Retina (tissue), 1 donor: ENCODE data around the gene LRP1.
A peak's percentile ranks its signal among the peaks of the same experiment; 100 is the strongest.

Experiments
- DNase-seq: peaks from one replicate; pipeline ENCODE4 v3.0.0-alpha.2; 2016

LRP1 gene

GRCh38 chr12:57178213-57178612 is 49.9 kb downstream of the LRP1 start:
- DNase-seq = no peak

DNA sequence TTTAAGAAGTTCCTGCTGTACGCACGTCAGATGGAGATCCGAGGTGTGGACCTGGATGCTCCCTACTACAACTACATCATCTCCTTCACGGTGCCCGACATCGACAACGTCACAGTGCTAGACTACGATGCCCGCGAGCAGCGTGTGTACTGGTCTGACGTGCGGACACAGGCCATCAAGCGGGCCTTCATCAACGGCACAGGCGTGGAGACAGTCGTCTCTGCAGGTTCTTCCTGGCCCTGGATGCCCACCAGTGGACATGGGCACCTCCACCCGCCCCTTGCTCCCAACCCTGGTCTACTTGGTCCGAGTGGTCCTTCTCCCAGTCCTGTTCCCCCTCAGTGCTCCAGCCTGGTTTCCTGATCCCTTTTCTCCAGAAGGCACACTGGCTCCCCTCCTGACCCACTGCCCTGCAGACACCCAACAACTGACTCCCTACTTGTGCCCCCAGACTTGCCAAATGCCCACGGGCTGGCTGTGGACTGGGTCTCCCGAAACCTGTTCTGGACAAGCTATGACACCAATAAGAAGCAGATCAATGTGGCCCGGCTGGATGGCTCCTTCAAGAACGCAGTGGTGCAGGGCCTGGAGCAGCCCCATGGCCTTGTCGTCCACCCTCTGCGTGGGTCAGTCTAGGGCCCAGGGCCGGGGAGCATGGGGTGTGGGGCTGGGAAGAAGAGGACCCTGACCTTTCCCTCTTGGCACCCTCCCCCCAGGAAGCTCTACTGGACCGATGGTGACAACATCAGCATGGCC is 51.2 kb downstream of the LRP1 start:
- no peak for DNase-seq

GRCh38 chr12:57180321-57180989 is 52.2 kb downstream of the LRP1 start:
- DNase-seq = no peak

DNA sequence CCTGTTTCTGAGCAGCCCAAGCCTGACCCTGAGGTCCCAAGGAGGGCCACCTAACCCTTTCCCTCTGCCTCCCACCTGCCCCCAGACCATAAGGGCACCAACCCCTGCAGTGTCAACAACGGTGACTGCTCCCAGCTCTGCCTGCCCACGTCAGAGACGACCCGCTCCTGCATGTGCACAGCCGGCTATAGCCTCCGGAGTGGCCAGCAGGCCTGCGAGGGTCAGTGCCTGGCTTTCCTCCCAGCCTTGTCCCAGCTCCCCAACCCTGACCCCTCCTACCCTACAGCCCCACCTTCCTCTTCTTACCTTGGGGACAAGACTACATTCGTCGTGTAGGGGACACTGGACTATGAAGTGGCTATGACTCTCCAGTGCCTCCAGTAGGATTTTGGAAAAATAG is 52.8 kb downstream of the LRP1 start:
- no peak for DNase-seq

DNA sequence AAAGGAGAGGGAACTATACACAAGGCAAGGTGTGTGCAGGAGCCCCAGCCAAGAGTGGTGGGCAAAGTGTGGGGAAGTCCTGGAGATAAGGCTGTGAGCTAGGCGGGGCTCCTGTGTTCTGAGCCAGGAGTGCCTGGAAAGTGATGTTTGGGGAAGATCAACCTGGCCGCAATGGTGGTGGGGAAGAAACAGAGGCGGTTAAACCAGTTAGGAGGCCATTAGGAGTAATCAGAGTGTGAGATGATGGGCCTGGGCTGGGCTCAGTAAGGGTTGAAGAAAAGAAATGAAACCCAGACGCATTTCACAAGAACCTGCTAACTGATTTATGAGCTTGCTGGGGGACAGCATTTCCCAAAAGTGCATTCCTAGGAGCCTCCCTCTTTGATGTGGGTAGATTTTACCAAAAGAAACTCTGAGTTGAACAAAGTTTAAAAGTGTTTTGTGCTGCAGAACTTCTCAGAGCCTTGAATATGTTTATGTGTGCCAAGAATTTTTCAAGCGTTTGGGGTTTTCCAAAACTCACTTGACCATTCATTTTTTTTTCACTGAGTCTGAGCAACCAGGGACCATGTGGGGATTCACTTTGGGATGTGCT is 53.4 kb downstream of the LRP1 start:
- no peak for DNase-seq

GRCh38 chr12:57182918-57183575 is 54.8 kb downstream of the LRP1 start:
- DNase-seq = peak; percentile 84

- DNase-seq = no peak
These were observed 55.8 kb downstream of the LRP1 start for GRCh38 chr12:57183939-57184725.

- DNase-seq = no peak
These were observed 57.1 kb downstream of the LRP1 start for GRCh38 chr12:57185403-57185802.

DNA sequence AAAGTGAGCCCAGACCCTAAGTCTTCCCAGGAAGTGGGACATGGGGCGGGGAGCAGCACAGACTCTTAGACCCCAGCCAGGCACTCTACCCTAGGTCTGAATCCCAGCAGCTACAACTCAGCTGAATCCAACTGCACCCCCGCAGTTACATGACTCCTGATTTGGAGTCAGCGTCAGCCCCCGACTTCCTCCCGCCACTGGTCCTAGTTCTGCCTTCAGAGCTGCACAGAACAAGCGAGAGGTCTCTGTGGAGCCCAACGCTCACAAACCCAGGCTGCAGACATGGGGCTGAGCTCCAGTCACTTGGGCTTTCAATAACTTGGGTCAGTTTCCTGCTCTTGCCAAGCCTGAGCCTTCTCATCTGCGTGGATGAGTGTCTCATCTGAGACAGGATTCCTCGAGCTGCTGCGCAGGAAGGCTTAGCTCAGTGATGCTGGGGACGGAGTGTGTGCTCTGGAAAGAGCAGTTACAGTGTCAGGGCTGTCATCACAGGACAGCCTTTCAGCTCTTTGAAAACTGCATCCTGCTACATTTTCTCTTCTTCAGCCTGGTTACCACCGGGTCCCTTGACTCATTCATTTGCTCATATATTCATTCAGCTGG is 57.7 kb downstream of the LRP1 start:
- no peak for DNase-seq

DNA sequence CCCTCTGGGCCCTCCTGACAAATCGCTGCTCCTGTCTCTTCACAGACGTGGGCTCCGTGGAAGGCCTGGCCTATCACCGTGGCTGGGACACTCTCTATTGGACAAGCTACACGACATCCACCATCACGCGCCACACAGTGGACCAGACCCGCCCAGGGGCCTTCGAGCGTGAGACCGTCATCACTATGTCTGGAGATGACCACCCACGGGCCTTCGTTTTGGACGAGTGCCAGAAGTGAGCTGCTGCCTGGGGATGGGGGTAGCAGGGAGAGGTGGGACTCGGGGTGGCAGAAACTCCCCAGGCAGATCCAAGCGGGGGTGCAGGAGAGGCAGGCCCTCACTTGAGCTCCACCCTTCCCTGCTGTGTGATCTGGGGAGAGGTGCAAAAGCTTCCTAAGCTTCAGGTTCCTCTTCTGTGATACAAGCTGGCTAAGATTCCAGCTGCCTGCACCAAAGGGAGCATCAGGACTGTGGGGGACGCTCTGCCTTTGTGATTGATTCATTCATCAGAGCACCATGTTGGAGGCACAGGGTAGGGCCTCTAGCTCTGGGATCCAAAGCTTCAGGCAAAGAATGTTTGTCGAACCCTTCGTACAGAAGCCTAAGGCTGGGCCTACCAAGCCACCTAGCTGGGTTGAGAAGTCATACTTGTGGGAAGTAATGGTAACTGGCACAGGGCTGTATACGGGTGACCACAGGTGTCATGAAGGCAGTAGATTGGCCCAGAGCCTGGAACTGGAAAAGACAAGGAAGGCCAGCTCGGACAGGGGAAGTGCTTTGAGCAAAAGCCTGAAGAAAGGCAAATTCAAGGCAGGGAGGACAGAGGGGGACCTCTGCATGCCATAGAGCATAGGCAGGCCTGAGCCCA is 59.2 kb downstream of the LRP1 start:
- no peak for DNase-seq

- no peak for DNase-seq
These were observed 59.8 kb downstream of the LRP1 start for GRCh38 chr12:57188090-57188425.

- no peak for DNase-seq
These were observed 61.8 kb downstream of the LRP1 start for GRCh38 chr12:57190037-57190436.

DNA sequence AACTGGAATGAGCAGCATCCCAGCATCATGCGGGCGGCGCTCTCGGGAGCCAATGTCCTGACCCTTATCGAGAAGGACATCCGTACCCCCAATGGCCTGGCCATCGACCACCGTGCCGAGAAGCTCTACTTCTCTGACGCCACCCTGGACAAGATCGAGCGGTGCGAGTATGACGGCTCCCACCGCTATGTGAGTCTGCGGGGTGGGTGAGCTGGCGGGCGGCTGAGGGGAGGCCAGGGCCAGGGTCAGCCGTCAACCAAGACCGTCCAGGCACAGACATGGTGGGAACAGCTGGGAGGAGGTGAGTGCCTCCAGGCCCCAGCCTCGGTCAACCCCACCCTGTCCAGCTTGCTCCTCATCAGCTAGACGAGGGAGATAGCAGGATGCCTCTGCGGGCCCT is 62.5 kb downstream of the LRP1 start:
- no peak for DNase-seq

- DNase-seq = no peak
These were observed 63.1 kb downstream of the LRP1 start for GRCh38 chr12:57191410-57191809.

DNA sequence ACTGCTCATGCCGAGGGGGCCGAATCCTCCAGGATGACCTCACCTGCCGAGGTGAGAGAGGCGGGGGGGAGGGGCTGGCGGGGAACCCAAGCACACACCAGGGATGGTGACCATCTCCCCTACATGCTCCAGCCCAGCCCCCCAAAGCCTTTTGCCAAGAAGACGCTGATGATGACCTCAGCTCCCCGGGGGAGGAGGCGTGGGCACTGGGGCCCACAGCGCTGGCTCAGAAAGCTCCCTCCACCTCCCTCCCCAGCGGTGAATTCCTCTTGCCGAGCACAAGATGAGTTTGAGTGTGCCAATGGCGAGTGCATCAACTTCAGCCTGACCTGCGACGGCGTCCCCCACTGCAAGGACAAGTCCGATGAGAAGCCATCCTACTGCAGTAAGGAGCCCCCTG is 64.6 kb downstream of the LRP1 start:
- DNase-seq = no peak

DNA sequence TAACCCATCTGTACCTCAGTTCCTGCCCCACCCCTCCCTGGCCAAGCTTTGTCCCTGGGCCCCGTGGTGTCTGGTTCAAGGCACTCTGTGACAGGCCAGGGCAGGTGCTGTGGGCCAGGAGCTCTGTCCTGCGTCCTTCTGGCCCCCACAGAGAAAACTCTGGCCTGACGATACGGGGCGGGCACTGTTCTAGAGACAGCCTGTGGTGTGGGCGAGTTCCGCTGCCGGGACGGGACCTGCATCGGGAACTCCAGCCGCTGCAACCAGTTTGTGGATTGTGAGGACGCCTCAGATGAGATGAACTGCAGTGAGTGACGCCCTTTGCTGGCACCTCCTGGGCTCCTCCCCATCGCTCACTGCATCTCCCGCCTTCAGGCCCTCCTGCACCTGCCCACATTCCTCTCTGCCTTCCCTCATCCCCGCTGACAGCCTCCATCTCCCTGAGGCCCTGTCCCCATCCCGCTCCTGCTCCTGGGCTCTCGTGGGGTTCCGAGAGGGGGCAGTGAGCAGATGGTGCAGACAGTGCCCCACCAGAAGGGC is 65.5 kb downstream of the LRP1 start:
- no peak for DNase-seq

DNA sequence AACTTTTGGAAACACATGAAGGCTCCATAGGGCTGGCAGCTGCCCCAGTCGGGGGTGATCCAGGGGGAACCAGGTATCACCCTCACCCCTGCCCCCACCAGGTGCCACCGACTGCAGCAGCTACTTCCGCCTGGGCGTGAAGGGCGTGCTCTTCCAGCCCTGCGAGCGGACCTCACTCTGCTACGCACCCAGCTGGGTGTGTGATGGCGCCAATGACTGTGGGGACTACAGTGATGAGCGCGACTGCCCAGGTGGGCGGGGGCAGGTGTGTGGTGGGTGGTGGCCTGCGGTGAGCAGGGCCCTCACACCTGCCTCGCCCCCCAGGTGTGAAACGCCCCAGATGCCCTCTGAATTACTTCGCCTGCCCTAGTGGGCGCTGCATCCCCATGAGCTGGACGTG is 66.0 kb downstream of the LRP1 start:
- no peak for DNase-seq

DNA sequence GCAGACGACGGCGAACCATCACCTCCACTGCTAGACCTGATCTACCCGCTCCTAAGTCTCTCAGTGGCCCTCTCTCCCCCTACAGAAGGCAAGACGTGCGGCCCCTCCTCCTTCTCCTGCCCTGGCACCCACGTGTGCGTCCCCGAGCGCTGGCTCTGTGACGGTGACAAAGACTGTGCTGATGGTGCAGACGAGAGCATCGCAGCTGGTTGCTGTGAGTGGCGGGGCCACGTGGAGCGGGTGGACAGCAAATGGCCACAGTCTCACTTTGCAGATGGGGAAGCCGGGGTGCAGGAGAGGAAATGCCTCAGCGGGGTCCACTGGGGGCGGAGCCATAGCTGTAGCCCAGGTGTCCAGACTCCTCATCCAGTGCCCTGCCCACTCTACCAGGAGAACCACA is 66.9 kb downstream of the LRP1 start:
- DNase-seq = no peak

DNA sequence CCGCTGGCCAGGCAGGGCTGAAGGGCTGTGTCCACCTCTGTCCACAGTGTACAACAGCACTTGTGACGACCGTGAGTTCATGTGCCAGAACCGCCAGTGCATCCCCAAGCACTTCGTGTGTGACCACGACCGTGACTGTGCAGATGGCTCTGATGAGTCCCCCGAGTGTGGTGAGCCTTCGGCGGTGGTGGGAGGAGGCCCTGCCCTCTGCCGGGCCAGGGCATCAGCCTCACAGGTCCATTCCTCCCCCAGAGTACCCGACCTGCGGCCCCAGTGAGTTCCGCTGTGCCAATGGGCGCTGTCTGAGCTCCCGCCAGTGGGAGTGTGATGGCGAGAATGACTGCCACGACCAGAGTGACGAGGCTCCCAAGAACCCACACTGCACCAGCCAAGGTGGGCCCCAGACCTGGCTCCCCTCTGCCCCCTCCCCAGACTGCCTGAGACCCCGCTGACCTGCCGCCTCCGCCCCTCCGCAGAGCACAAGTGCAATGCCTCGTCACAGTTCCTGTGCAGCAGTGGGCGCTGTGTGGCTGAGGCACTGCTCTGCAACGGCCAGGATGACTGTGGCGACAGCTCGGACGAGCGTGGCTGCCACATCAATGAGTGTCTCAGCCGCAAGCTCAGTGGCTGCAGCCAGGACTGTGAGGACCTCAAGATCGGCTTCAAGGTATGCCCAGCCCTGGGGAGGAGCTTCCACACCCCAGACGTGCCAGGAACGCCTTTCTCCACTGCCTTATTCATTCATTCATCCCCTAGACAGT is 67.5 kb downstream of the LRP1 start:
- no peak for DNase-seq

- no peak for DNase-seq
These were observed 68.2 kb downstream of the LRP1 start for GRCh38 chr12:57196439-57196838.

DNA sequence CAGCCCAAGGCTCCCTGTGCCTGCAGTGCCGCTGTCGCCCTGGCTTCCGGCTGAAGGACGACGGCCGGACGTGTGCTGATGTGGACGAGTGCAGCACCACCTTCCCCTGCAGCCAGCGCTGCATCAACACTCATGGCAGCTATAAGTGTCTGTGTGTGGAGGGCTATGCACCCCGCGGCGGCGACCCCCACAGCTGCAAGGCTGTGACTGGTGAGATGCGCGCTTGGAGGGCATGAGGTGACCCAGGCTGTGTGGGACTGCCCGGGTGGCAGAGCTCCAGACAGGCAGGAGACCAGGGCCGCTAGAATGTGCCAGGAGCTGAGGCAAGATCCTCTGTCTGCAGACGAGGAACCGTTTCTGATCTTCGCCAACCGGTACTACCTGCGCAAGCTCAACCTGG is 68.7 kb downstream of the LRP1 start:
- no peak for DNase-seq
